GM18858 (cell line): Measurements from ENCODE around the gene POLK.
"Not testable (repeated sequence)": the region's sequence is repeated elsewhere in the genome, so short reads cannot be mapped to it uniquely, and the experiment has no call there.

Experiments used
- ATAC-seq: cut with Tn5 transposase; IDR thresholded peaks from one replicate; pipeline ENCODE4 v1.9.1; 2021; ENCODE audit not compliant: unreplicated experiment

The POLK gene

DNA sequence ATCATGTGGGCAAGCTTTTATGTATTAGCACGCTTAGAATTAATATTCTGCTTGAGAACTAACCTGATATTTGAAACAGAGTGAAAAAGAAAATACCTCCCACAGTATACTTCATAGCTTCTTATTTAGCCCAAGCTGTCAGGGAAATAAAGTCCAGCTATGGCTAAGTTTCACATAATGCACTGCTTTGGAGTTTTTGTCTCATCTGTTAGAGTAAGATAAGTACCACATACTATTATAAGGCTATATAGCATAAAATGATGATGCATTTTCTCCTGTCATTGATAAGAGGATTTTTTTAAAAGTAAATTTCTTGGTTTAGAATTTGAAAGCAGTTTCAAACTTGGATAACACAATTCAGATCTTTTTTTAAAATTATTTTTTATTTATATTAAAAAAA, 97.2 kb downstream of the POLK start:
- no peak for ATAC-seq

DNA sequence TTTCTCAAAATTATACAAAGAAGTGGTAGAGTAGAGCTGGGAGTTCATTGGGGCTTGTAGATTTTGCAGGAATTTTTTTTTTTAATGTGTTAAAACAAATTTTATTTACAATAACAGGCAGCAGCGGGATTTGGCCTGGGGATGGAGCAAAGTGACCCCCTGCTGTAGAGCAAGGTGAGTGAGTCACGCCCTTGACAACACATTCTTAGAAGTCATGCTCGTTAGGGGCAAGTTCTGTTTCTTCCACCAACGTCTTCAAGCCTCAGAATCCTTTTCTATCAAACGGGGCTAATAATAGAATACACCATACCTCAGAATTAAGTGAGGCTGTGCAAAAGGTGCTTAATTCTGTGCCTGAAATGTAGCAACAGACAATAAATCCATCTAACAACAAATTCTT, 98.5 kb downstream of the POLK start:
- ATAC-seq, result no peak

DNA sequence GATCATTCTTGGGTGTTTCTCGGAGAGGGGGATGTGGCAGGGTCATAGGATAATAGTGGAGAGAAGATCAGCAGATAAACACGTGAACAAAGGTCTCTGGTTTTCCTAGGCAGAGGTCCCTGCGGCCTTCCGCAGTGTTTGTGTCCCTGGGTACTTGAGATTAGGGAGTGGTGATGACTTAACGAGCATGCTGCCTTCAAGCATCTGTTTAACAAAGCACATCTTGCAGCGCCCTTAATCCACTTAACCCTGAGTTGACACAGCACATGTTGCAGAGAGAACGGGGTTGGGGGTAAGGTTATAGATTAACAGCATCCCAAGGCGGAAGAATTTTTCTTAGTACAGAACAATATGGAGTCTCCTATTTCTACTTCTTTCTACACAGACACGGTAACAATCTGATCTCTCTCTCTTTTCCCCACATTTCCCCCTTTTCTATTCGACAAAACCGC, 99.2 kb downstream of the POLK start:
- ATAC-seq, result not testable (repeated sequence)

DNA sequence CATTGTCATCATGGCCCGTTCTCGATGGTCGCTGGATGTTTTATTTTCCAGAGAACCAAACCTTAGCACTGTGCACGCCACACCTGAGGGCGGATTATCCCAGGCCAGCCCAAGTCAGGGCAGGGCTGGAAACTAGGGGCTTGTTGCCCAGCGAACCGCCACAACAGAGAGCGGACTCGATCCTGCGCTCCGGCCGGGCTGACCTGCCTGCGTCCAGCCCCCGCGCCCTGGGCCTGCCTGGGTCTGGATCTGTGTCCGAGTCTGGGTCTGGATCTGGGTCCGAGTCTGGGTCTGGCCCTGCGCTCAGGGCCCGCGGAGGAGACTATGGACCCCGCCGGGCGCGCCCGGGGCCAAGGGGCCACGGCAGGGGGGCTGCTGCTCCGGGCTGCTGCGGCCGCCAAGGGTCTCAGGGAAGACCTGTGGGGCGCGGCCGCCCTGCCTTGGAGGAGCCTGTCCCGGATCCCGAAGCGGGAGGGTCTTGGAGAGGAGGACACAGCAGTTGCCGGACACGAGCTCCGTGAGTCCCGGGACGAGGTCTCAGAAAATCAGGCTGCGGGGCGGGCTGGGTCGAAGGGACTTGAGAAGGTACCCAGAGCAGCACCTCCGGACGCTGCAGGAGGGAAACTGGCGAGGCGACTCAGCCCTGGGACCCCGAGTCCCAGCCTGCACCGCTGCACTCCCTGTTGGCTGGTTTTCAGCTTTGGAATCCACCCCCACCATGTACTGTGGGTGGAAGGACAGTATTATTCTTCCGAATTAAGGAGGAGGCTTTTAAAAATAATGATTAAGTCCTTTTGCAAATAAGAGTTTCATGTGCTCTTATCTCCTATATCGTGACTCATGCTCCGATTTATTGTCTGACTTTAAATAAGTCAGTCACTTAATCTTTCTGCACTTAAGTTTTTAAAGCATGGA, 99.9 kb downstream of the POLK start, which contains the start of gene ANKDD1B:
ANKDD1B (plus strand) TSS at position 143 of the 915 bp plus-strand sequence; CDS start at position 325, 182 bp downstream.
- no peak for ATAC-seq

DNA sequence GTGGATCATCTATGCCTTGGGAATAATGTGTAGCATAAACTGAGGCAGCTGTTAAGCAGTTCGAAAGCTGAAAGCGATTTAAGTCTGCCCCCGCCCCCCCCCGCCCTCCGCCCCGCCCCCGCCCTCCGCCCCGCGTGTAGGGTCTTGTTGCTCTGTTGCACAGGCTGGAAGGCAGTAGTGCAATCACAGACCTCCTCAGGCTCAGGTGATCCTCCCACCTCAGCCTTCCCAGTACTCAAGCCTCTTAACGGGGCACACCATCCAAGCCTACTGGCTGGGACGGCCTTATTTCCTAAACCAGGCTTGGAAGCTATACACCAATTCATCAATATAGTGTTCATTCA, 100.5 kb downstream of the POLK start:
- no peak for ATAC-seq

DNA sequence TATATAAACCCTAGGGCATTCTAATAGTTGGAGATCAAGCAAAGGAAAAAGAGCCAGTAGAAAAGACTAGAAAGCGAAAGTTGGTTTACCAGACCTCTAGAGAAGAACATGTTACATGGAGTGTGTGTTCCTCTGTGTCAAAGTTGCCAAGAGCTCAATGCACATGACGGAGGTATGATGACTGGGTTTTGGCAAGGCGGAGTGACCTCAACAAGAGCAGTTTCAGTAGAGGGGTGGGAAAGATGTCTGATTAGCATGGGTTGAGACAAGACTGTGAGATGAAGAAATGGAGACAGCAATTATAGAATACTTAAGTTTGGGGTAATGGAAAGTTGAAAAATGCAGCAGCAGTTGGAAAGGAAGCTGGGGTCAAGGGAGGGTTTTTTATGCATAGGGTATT, 101.2 kb downstream of the POLK start:
- ATAC-seq, result no peak

DNA sequence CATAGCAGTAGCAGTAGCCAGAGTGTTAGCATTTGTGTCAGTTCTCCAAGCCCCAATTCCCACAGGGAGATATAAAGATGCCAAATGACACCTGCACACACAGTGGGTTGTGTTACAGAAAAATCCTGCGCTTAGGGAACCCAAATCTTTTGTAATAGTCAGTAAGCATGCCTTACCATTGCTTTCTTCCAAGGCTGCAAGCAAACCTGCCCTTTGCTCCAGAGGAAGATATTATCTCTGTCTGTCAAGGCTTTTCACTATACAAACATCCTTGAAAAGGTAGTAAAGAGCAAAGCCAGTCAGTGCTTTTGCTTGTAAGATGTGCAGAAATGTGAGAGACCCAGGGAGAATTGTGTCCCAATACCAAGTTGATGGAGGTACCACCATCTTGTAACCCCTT, 102.5 kb downstream of the POLK start:
- no peak for ATAC-seq

DNA sequence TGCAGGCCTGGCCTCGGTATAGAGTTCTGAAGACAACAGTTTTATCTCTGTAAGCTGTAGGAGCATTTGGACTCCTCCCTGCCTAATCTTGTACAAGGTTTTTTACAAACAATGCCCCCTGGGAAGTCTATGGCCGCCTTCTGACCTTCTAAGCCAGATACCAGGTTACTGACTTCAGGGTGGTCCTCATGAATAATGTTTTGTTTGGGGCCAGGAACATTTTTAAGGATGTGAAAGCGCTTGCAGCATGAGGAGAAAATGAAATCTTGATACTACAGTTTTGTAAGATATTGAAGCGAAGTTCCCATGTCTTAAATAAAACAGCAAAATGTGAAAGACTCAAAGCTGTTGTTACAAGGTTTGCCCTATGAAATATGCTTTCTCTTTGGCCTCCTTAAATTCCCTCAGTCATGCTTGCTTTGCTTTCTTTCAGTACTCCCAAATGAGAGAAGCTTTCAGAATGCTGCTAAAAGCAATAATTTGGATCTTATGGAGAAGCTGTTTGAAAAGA, 104.7 kb downstream of the POLK start:
- ATAC-seq, result no peak

DNA sequence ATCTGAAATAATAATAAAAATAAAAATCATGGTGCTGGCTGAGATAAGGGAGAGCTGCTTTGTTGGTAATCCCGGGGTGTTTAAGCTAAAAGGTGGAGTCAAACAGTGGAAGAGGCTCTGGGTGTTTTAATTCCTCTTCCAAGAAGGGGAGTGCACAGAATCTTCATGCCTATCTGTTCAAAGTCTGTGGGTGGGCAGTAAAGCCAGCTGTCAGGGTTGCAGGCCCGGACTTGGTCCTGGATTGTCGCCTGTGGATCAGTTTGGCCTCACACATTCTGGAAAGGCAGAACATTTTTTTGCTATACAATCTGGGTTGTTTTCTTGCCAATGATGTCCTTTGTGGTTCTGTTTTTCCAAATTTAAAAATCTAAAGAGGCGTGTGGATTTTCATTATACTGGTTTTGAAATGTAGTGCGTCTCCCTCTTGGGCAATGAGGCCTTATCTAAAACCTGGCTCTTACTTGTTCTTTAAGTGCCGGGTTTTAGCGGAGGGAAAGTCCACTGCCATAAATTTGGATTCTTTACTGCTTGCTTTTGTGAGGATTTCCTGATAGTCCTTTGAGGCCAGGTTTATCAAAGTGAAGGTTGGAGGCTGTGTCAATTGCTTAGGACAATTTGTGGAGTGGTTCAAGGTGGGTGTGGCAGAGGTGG, 105.4 kb downstream of the POLK start:
- ATAC-seq, result no peak

DNA sequence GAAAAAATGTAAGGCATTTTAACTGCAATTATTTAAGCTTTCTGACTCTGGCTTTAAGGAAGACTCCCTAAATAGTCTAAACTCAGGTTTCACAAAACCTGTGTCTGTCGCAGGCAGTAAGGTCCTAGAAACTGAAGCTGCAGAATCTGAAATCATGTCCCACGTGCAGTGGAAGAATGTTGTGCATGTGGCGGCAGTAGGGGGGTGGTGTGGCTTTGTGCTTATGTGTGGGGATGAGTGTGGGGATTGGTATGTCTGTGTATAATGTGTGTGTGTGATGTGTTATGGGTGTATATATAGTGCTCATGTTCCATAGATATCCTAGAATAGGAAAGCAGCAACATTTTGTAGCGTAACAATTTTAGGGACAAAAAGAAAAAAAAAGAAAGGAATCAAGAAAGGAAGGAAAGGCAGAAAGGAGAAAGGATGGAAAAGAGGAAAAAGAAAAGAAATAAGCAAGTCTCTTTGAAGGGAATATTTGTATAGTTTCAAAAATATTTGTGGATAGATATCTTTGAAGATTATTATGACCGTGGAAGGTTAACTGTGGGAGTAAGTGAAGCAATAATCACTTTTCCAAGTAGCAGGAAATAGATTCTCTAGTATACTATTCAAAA, 106.2 kb downstream of the POLK start:
- no peak for ATAC-seq

DNA sequence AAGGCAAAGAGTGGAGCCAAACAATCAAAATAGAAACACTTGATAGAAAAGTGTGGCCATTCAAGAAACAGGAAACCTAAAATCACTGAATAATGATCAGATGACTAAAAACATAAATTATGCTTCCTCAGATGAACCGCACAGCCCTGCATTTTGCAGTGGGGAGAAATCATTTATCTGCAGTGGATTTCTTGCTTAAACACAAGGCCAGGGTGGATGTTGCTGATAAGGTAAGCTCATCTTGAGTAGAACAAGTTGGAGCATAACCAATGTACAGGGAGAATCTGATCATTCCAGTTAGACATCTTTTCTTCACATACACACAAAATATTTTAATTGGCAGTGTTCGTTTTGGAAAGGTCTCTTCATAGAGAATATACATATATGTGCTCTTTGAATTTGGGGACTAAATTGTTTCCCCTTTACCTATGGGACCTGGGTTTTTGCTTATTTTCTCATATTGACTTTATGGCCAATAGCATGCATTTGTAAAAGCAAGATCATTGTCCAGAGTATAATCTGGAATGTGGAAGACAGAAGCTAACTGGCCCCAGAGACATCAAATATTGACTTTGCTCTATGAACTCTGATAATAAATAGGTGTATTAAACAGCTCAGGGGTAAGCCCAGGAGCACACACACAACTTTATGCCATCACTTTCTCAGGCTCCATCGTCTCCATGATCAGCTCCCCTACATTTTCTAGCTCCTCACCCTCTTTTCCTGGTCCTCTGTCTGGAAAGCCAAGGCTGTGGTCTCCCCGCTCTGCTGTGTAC, 108.7 kb downstream of the POLK start:
- ATAC-seq, result no peak

DNA sequence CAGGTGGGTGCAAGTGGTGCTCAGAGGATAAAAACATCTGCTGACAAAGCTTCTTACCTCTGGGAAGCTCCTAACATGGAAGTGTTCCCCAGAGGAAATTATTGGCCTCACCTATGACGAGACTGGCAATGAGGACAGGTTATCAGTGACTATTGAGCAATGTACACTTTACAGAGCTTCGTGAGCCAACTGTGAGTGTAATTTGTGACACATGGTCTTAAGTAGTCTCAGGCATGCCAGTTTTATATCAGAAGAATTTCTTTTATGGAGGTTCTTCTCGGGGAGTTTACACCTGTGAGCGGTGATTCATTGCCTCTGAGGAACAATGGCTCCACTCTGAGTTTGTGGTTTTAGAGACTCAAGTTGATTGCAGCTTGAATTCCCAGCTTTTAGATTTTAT, 110.9 kb downstream of the POLK start:
- ATAC-seq, result no peak

DNA sequence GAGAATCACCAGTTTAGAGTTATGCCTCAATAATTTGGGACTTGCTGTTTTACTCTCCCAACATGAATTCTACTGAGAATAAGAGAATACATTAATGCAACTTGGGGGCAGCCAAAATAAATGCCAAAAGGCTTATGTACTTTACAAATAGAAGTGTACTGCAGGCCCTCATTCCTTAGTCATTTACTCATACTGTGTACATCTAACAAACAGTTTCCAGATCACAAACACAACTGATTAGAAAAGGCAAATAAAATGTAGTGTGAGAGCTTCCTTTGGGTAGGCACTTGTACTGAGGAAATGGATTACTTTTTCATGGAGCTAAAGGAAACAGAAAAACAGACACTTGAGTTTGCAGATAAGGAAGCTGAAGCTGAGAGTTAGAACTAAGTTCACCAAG, 112.2 kb downstream of the POLK start:
- no peak for ATAC-seq

DNA sequence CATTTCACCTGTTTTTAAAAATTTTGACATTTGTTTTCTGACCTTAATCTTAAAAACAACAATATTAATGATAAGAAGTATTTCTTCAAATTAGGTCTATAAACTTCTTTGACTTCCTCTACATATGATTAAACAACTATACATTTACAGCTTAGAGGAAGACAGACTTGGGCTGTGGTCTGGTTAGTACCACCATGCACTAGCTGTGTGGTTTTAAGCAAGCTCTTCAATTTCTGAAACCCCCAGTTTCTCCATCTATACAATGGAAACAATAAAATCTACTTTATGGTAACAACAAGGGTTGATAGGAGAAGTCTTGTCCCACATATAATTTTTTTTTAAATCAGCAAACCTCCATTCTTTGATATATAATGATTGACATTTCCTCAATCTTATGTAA, 115.3 kb downstream of the POLK start:
- no peak for ATAC-seq

DNA sequence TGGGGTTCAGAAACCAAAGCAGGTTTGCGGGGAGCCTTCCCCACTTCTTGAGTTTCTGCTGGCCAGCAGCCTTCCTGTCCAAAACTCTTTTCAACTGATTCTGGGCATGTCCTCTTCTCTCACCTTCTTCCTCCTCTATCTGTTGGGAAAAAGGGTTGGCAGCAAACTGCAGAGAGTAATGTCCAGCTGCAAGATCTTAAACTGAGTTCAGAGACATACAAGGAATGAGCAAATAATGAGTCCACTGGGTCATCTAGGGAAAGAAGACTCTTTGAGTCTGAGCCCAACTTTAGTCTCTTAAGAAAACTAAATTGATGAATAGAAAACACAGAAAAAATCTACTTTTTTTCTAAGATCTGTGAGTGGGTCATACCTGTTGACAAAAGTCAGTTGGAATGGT, 116.1 kb downstream of the POLK start:
- no peak for ATAC-seq

DNA sequence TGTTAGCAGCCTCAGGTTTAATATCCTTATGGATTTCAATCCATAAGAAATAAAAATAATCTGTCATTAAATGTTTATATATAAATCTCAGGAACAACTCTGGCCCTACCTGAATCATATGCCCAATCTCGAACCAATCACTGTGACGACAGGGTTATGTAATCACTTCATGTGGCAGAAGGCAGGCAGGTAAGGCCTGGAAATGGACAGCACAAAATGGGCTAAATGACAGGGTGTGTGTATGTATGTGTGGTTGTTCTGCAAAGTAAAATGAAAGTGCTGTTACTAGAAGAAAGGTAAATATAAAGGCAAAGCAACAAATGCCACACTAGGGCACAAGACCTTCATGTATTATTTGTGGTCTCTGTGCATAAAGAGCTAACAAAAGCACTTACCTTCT, 119.2 kb downstream of the POLK start:
- ATAC-seq, result no peak

DNA sequence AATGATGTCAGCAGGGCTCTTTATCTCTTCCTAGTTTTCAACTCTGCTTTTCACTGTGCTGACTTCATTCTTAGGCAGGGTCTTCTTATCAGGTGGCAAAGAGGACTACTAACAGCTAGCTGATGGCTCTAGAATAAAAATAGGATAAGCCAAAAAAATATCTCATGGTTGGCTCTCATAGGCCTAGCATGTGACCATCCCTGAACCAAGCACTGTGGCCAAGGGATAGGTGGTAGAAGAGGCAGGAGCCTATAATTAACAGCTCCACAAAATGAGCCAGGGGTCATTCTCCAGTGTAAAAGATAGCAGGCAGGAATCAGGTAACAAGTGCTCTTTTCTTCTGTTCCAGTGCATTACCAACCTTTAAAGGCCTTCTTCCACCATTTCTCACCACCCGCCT, 120.6 kb downstream of the POLK start:
- no peak for ATAC-seq

DNA sequence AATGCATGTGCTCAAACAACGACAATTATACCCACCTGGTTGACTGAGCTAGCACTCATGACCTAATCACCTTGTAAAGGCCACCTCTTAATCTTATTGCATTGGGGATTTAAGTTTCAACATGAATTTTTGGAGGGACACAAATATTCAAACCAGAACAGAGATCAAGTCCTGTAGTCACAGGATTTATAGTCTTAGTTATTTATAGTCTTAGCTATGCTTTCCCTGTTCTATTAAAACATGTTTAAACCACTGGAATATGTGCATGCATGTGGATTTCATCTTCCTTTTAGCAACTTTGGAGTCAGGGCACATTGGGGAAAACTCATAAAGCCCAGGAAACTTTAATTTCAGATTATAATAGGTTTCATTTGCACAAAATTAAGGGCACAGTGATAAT, 126.3 kb downstream of the POLK start:
- no peak for ATAC-seq

DNA sequence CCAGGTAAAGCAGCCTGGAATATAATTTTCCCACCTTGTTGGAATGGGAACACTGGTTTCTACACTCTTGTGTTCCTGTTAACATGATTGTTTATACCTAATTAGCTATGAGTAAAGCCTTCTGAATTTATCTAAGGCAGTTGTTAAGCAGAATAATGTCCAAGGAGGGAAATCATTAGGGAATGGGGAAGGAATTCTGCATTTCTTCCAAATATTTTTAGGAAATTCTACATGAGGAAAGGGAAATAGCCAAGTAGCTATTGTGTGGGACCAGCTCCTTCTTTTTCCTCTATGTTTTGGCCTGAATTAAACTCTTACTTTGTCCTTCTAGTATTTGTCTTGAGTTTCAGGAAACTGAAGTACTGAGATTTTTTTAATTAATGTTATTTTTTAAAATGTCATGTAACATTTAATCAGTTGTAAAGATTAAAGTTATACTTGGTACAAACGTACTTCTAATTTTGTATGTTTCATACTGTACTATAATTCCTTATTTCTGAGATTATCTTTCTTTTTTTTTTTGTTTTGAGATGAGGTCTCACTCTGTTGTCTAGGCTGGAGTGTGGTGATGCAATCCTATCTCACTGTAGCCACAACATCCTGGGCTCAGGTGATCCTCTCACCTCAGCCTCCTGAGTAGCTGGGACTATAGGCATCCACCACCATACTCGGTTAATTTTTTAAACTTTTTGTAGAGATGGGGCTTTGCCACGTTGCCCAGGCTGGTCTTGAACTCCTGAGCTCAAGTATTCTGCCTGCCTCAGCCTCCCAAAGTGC, 128.0 kb downstream of the POLK start:
- no peak for ATAC-seq

DNA sequence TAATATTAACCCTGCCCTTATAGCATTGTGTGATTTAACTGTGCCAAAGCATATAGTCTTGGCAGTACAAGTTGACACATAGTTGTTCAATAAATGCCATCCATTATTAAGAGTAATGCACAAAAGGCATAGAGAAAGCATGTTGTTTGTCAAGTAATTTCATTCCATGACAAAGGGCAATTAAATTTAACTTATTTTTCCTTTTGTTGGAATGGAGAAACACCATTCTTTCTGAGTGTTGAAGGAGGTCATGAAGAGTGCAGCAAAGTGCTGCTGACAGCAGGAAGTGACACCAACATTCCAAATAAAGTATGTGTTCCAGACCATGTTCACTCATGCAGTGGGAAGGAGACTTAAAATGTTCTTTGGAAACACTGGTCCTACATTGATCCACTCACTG, 128.7 kb downstream of the POLK start:
- no peak for ATAC-seq
